GM10266 (cell line): ENCODE results near the gene PDHX.

Experiments
- DNase-seq: peaks from one replicate; pipeline ENCODE4 v3.0.0; 2012; ENCODE audit errors: extremely low spot score
- TF ChIP-seq, protein P1 (sequence below): IDR thresholded peaks from 2 replicates; pipeline ENCODE4 v1.5.1; 2012; ENCODE audit warnings: mild to moderate bottlenecking, low read depth; ENCODE audit not compliant: control insufficient read depth, insufficient read depth; ENCODE audit errors: missing control alignments

Gene PDHX

DNA sequence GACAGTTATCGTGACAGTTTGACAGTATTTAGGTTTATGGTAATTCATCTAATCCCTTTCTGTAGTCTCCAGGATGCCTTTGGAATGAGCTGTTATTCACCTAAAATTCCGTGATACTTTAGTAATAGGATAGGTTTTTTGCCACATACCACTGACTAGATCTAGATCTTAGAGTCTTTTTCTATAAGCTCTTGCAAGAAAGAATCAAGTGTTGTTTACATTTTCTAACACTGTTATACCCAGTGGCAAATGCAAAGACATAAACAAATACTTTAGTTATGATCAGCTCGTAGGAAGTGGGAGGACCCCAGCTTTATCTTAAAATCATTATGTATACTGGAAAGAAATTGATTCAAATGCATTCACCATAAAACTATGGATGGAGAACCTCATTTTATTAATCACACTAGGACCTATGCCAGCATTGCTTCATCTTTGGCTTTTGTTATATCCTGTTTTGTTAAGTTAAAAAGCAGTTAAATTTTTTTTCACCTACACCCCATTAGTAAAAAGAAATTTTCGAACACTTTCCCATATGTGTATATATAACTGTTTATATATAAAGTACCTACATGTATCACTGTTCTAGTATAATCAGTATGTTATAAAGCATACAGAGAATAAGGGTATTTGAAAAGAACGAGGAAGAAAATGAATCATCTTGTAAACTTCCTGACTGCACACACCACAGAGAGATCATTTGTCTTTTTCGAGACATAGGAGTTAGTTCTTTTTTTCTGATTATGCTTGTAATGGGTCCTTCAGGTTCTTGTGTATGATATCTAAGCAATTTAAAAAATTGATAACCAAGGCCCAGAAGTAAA is 60.9 kb downstream of the PDHX start:
- TF ChIP-seq, protein P1, sequence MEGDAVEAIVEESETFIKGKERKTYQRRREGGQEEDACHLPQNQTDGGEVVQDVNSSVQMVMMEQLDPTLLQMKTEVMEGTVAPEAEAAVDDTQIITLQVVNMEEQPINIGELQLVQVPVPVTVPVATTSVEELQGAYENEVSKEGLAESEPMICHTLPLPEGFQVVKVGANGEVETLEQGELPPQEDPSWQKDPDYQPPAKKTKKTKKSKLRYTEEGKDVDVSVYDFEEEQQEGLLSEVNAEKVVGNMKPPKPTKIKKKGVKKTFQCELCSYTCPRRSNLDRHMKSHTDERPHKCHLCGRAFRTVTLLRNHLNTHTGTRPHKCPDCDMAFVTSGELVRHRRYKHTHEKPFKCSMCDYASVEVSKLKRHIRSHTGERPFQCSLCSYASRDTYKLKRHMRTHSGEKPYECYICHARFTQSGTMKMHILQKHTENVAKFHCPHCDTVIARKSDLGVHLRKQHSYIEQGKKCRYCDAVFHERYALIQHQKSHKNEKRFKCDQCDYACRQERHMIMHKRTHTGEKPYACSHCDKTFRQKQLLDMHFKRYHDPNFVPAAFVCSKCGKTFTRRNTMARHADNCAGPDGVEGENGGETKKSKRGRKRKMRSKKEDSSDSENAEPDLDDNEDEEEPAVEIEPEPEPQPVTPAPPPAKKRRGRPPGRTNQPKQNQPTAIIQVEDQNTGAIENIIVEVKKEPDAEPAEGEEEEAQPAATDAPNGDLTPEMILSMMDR, result no peak

GRCh38 chr11:34978236-34979191 is 62.1 kb downstream of the PDHX start:
- TF ChIP-seq, protein P1, result no peak
- no peak for DNase-seq

More for the DNA sequence above, 60.9 kb downstream of the PDHX start:
- DNase-seq, result no peak

GRCh38 chr11:34984514-34984913 is 68.1 kb downstream of the PDHX start:
- TF ChIP-seq, protein P1, result no peak
- DNase-seq, result no peak

DNA sequence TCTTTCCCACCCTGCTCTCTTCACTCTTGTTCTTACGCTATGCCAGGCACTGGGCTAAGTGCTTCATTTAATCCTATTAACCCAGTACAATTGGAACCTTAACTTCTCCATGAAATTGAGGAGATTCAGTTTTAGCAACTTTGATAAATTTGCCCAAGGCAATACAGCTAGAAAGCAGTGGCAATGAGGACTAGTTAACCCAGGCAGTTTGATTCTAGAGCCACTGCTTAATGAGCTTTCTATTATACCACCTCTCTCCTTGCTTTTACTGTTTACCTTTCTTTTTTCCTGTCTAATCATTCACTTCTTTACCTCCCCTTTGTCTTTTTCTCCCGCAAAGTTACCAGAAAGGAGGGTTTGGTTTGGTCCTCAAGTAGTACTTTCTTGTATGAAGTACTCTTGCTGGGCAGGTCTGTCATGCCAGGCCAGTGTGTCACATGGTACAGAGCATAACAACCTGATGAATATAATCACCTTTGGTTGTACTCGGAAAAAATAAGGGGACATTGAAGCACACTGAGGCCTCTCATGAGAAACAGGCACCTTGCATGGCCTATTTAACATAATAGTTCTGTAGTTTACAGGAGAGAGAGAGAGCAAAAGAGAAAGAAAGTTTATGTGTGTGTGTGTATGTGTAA is 70.6 kb downstream of the PDHX start:
- no peak for DNase-seq
- TF ChIP-seq, protein P1, result no peak

DNA sequence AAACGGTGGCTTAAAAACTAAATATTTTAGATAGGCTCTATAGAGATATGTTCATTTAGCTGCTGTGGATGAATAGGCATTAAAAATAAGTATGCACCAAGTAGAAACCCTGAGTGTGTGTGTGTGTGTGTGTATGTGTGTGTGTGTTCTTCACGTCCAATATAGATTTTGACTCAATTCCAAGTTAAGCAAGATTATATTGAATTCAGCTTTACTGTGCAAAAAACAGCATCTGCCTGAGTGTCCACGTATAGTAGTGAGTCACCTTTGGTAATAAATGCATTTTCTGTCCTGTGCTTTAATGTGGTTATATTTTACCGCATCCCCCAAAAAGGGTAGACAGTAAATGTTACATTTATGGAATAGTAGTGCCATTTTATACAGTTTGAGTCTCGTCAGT is 71.2 kb downstream of the PDHX start:
- TF ChIP-seq, protein P1, result no peak
- DNase-seq, result no peak

DNA sequence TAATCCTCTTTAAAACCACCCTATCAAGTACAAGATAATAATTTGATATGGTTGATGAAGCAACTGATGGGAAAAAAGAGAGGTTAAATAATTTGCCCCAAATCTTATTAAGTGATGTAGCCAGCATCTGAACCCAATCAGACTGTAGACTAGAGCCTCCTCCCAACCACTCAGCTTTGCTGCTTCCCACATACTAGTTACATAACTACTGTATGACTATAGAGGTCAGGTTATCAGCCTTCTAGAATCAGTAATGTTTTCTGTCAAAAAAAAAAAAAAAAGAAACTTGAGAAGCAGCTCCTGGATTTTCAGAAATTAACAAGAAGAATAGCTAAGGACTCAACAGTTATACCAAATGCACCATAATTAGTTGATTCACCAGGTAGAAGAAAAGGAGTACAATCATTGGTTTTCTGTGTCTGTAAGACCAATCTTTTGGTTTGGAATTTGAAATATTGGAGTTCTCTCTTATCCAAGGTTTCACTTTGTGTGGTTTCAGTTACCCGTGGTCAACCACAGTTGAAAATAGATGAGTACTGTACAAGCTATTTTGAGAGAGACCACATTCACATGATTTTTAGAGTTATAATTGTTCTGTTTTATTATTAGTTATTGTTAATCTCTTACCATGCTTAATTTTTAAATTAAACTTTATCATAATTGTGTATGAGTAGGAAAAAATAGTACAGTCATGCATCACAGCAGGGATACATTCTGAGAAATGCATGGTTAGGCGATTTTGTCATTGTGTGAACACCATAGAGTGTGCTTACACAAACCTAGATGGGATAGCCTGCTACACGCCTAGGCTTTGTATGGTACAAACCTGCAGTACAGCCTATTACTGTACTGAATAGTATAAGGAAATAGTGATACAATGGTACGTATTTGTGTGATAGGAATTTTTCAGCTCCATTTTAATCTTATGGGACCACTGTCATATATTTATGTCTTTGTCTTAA is 72.2 kb downstream of the PDHX start:
- TF ChIP-seq, protein P1, result no peak
- peak; percentile 8 for DNase-seq
